Measurements from ENCODE around the gene HDGFL2. TPM values are rescaled to one million over a fixed set of nuclear protein-coding genes. Genes with fewer than 3 reads are reported as not detected.

HDGFL2 gene
- polyA plus RNA-seq, 1 experiment, result 26.0 TPM

- ChIA-PET CTCF (no interaction called here), POLR2A (no interaction called here)
- no peak for DNase-seq (ENCODE audit: low read depth)
- no peak overlapping the region for H3K4me3 ChIP-seq (ENCODE audit: low read depth, low read length)
- no peaks in the 10 kb centered on the region for H3K36me3 ChIP-seq (ENCODE audit: control insufficient read depth, insufficient read depth, low read length)
- TF ChIP-seq, protein P1, sequence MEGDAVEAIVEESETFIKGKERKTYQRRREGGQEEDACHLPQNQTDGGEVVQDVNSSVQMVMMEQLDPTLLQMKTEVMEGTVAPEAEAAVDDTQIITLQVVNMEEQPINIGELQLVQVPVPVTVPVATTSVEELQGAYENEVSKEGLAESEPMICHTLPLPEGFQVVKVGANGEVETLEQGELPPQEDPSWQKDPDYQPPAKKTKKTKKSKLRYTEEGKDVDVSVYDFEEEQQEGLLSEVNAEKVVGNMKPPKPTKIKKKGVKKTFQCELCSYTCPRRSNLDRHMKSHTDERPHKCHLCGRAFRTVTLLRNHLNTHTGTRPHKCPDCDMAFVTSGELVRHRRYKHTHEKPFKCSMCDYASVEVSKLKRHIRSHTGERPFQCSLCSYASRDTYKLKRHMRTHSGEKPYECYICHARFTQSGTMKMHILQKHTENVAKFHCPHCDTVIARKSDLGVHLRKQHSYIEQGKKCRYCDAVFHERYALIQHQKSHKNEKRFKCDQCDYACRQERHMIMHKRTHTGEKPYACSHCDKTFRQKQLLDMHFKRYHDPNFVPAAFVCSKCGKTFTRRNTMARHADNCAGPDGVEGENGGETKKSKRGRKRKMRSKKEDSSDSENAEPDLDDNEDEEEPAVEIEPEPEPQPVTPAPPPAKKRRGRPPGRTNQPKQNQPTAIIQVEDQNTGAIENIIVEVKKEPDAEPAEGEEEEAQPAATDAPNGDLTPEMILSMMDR (IDR thresholded peaks at IDR 0.05; ENCODE audit: insufficient read depth, low read depth, low read length), result no peak
- H3K27me3 ChIP-seq (ENCODE audit: control insufficient read depth, insufficient read depth, low read length), result peaks cover 1% of the 10 kb centered on the region; the same call in 1 of the 2 replicates
Observed at GRCh38 chr19:4519172-4519496, 47.0 kb downstream of the HDGFL2 start.

GRCh38 chr19:4519521-4520277, 47.6 kb downstream of the HDGFL2 start:
- TF ChIP-seq, protein P1 (IDR thresholded peaks at IDR 0.05; ENCODE audit: insufficient read depth, low read depth, low read length), result no peak
- ChIA-PET POLR2A (no interaction called here), CTCF (no interaction called here)
- H3K27me3 ChIP-seq (ENCODE audit: control insufficient read depth, insufficient read depth, low read length), result peaks cover 1% of the 10 kb centered on the region; the same call in 1 of the 2 replicates
- no peaks in the 10 kb centered on the region for H3K36me3 ChIP-seq (ENCODE audit: control insufficient read depth, insufficient read depth, low read length)
- DNase-seq (ENCODE audit: low read depth), result no peak
- H3K4me3 ChIP-seq (ENCODE audit: low read depth, low read length), result no peak overlapping the region

DNA sequence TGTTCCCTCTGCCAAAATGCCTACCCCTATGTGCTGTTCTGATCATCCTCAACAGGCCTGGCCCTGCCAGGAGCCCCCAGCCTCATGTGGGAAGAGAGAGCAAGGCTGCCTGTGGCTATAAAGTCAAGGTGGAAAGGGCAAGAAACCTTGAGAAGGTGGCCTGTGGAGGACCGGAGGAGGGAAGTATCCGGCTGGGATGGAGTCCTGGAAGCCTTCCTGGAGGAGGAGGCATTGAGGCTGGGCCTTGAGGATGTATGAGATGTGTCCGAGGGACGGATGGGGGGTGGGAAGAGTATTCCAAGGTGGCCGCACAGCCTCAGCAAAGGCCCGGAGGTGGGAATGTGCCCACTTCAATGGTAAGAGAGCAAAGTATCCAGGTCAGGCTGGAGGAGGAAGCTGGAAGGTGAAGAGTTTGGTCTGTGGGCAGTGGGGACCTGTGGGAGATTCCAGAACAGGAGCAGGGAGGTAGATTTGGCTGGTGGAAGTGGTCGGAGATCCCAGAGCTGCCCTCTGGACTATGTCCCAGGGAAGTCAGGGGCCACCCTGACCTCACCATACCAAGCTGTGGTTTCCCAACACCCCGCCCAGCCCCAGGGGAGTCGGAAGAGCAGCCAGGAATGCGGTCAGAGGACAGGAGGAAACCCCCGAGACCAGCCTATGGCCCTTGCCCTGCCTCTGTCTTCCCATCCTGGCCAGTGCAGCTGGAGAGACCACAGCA, 49.2 kb downstream of the HDGFL2 start:
- ChIA-PET POLR2A (no interaction called here), CTCF (interaction anchor here (0.6 to 6.5 kb wide), 4 partner anchors 13 to 244 kb away, joined by 3 to 84 read pairs (median 4); partner anchors contain the start of genes LRG1 and PLIN5)
- Histone ChIP-seq H3K36me3 (ENCODE audit: control insufficient read depth, insufficient read depth, low read length) (no peaks in the 10 kb centered on the region), H3K27me3 (ENCODE audit: control insufficient read depth, insufficient read depth, low read length) (peaks cover 1% of the 10 kb centered on the region), H3K4me3 (ENCODE audit: low read depth, low read length) (no peak overlapping the region)
- TF ChIP-seq, protein P1 (IDR thresholded peaks at IDR 0.05; ENCODE audit: insufficient read depth, low read depth, low read length), result no peak
- DNase-seq (ENCODE audit: low read depth), result no peak

DNA sequence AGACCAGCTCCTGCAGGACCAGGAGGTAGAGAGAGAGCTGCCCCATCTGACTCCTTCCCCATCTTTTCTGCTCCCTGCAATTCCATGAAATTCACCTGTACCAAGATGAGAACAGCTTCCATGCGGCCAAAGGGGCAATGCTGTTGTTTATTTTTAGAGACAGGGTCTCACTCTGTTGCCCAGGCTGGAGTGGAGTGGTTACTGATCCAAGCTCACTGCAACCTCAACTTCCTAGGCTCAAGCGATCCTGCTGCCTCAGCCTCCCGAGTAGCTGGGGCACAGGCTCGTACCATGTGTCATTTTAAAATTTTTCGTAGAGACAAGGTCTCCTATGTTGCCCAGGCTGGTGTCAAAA, 49.8 kb downstream of the HDGFL2 start:
- peaks cover 1% of the 10 kb centered on the region for H3K27me3 ChIP-seq (ENCODE audit: control insufficient read depth, insufficient read depth, low read length)
- ChIA-PET POLR2A (no interaction called here), CTCF (interaction anchor here (0.6 to 6.5 kb wide), 4 partner anchors 13 to 245 kb away, joined by 3 to 84 read pairs (median 4); partner anchors contain the start of genes LRG1 and PLIN5)
- no peak for DNase-seq (ENCODE audit: low read depth)
- TF ChIP-seq, protein P1 (IDR thresholded peaks at IDR 0.05; ENCODE audit: insufficient read depth, low read depth, low read length), result no peak
- no peaks in the 10 kb centered on the region for H3K36me3 ChIP-seq (ENCODE audit: control insufficient read depth, insufficient read depth, low read length)
- no peak overlapping the region for H3K4me3 ChIP-seq (ENCODE audit: low read depth, low read length)

DNA sequence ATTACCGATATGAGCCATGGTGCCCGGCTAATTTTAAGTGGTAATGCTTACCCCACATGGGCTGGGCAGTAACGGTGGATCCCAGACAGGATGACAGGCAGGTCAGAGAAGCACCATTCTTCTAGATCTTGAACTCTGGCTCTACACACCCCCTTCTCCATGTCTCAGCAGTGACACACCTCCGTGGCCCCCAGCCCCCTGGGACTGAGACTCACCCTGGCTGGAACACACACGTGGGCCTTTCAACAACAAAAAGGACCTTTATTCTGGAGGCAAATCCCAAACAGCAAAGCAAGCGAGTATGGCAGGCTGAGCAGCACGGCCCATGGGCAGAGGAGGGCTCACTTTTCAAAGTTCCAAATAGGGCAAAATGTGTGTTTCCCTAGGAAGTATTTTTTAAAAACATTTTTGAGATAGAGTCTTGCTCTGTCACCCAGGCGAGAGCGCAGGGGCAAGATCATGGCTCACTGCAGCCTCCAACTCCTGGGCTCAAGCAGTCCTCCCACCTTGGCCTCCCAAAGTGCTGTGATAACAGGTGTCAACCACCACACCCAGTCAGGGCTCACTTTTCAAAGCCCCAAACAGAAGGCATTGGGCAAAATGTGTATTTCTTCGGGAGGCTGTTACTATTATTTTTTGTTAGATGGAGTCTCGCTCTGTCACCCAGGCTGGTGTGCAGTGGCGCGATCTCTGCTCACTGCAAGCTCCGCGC, 50.4 kb downstream of the HDGFL2 start:
- H3K27me3 ChIP-seq (ENCODE audit: control insufficient read depth, insufficient read depth, low read length), result peaks cover 1% of the 10 kb centered on the region
- ChIA-PET POLR2A (no interaction called here), CTCF (interaction anchor here (0.6 to 6.5 kb wide), 14 partner anchors 7 to 255 kb away, joined by 3 to 84 read pairs (median 6); partner anchors contain the start of genes LRG1 and PLIN5)
- no peaks in the 10 kb centered on the region for H3K36me3 ChIP-seq (ENCODE audit: control insufficient read depth, insufficient read depth, low read length)
- H3K4me3 ChIP-seq (ENCODE audit: low read depth, low read length), result no peak overlapping the region
- no peak for DNase-seq (ENCODE audit: low read depth)
- TF ChIP-seq, protein P1 (IDR thresholded peaks at IDR 0.05; ENCODE audit: insufficient read depth, low read depth, low read length), result no peak

All from BJ (cell line).